Measurements from ENCODE around the gene ACACB.

ACACB gene

GRCh38 chr12:109309381-109310246 lies 193.2 kb downstream of the ACACB start:
- peak overlapping the region; percentile 71 for H3K27ac ChIP-seq
- TF ChIP-seq ZFX (IDR thresholded peaks at IDR 0.05): no peak; the same call in 1 of the 2 replicates
- TF ChIP-seq CTCF (conservative IDR thresholded peaks at IDR 0.05): no peak

- H3K27ac ChIP-seq: peak overlapping the region; percentile 71
- no peak for TF ChIP-seq CTCF (conservative IDR thresholded peaks at IDR 0.05)
- no peak for TF ChIP-seq ZFX (IDR thresholded peaks at IDR 0.05)
These were observed 194.1 kb downstream of the ACACB start for GRCh38 chr12:109310247-109311125.
